Osteocyte (in vitro differentiated cells): Measurements from ENCODE around the gene HSPA4L. TPM values are rescaled to one million over a fixed set of nuclear protein-coding genes. Genes with fewer than 3 reads are reported as not detected.

ENCODE experiments used
- DNase-seq: peaks from one replicate; pipeline ENCODE4 v3.0.0; 2021; ENCODE audit warnings: mixed read lengths; ENCODE audit not compliant: unreplicated experiment; ENCODE audit errors: extremely low spot score
- H3K27ac Mint-ChIP-seq: one replicate; pipeline ENCODE4 v1.8.0; 2021; ENCODE audit warnings: mild to moderate bottlenecking, mixed read lengths; ENCODE audit not compliant: unreplicated experiment
- H3K27me3 Mint-ChIP-seq: one replicate; pipeline ENCODE4 v1.8.0; 2021; ENCODE audit warnings: mixed read lengths; ENCODE audit not compliant: unreplicated experiment
- H3K36me3 Mint-ChIP-seq: one replicate; pipeline ENCODE4 v1.8.0; 2021; ENCODE audit warnings: mixed read lengths; ENCODE audit not compliant: unreplicated experiment
- H3K4me1 Mint-ChIP-seq: one replicate; pipeline ENCODE4 v1.8.0; 2021; ENCODE audit warnings: mixed read lengths; ENCODE audit not compliant: unreplicated experiment
- H3K4me3 Mint-ChIP-seq: one replicate; pipeline ENCODE4 v1.8.0; 2021; ENCODE audit warnings: mild to moderate bottlenecking, moderate library complexity, mixed read lengths; ENCODE audit not compliant: unreplicated experiment
- H3K9me3 Mint-ChIP-seq: one replicate; pipeline ENCODE4 v1.8.0; 2021; ENCODE audit warnings: mixed read lengths; ENCODE audit not compliant: unreplicated experiment
- long read RNA-seq: library from polyadenylated mRNA; unstranded; transcript quantifications from one replicate; pipeline ENCODE4 v2.0.0, GENCODE V29; 2021
- total RNA-seq: library from RNA; stranded (reverse); gene quantifications from 2 replicates; pipeline ENCODE4 v1.2.1, GENCODE V29; 2021
- TF ChIP-seq, protein P1 (sequence below): fragments of 200-600 bp; sonication (generic); IDR thresholded peaks from 2 replicates; pipeline ENCODE4 v1.5.0; 2021; ENCODE audit warnings: antibody characterized with exemption, mild to moderate bottlenecking, moderate library complexity

Gene HSPA4L
- total RNA-seq, result 1.7 and 2.5 TPM in 2 replicates
- long read RNA-seq, full-length matches to known transcripts, result 4 of 20 reads
- long read RNA-seq, partial matches to known transcripts, result 15 of 20 reads
- long read RNA-seq, other reads (novel, unspliced or antisense), result 1 of 20 reads

DNA sequence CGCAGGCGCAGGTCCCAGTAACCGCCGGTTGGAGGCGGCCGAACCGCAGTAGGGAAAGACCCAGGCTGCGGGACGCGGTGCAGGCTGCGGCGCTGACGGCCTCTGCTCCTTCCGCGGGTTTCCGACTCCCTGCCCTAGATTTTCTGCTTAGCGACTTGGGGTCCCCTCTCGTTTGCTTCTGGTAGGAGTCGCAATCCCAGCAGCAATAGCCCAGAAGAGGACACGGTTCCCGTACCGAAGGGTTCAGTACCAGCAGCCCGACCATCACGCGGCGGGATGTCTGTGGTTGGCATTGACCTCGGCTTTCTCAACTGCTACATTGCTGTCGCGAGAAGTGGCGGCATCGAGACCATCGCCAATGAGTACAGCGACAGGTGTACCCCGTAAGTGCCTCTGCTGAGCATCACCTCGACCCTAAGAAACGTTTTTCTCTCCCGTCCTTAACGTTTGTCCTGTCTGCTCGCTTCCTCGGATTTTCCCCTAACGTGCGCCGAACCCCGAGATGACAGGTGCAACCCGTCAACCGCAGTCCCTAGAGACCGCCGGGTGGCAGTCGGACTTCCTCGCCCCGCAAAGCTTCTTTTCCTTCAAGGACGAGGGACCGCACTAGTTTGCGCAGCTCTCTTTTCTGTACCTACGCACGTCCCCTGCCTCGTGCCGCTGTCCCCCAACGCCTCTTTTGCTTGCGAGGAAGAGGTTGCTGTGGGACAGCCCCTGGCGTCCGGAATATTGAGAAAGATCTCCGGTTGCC, at the start of gene HSPA4L:
Gene HSPA4L, plus strand, starts transcription at position 48 of the 751 bp plus-strand sequence. Its CDS starts 229 bp downstream, at position 277.
- no peaks in the 10 kb centered on the region for H3K9me3 Mint-ChIP-seq
- TF ChIP-seq, protein P1, sequence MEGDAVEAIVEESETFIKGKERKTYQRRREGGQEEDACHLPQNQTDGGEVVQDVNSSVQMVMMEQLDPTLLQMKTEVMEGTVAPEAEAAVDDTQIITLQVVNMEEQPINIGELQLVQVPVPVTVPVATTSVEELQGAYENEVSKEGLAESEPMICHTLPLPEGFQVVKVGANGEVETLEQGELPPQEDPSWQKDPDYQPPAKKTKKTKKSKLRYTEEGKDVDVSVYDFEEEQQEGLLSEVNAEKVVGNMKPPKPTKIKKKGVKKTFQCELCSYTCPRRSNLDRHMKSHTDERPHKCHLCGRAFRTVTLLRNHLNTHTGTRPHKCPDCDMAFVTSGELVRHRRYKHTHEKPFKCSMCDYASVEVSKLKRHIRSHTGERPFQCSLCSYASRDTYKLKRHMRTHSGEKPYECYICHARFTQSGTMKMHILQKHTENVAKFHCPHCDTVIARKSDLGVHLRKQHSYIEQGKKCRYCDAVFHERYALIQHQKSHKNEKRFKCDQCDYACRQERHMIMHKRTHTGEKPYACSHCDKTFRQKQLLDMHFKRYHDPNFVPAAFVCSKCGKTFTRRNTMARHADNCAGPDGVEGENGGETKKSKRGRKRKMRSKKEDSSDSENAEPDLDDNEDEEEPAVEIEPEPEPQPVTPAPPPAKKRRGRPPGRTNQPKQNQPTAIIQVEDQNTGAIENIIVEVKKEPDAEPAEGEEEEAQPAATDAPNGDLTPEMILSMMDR, result peak; percentile 53
- peak within 1 kb of the TSS; percentile 95 for H3K4me3 Mint-ChIP-seq
- H3K27me3 Mint-ChIP-seq, result peaks cover 16% of the 10 kb centered on the region
- no peak for DNase-seq
- H3K4me1 Mint-ChIP-seq, result peaks cover 7% of the 10 kb centered on the region
- peak within 1 kb of the TSS; percentile 90 for H3K27ac Mint-ChIP-seq
- no peaks in the 10 kb centered on the region for H3K36me3 Mint-ChIP-seq

GRCh38 chr4:127732623-127733328, 49.3 kb upstream of the HSPA4L start:
- H3K27me3 Mint-ChIP-seq, result peaks cover 9% of the 10 kb centered on the region
- TF ChIP-seq, protein P1, result peak; percentile 68
- no peaks in the 10 kb centered on the region for H3K4me1 Mint-ChIP-seq
- H3K9me3 Mint-ChIP-seq, result no peaks in the 10 kb centered on the region
- no peak for DNase-seq
- no peak overlapping the region for H3K27ac Mint-ChIP-seq
- H3K36me3 Mint-ChIP-seq, result no peaks in the 10 kb centered on the region
- H3K4me3 Mint-ChIP-seq, result no peak overlapping the region

DNA sequence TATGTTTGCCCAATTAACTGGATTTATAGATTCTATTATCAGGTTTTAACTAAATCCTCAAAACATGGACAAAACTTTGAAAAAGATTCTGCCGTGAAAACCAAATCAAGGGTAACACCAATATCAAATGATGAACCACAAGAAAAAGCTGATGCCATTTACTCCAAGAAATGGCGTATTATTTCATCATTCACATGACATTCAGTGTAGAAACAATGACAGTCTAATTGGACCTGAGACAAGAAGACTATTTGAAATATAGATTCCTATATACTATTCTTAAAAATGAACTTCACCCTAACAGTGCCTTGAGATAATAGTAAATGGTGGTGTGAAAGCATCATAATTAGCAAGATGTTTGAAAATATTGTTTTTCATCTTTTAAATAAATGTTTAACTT, 47.1 kb upstream of the HSPA4L start:
- Mint-ChIP-seq H3K9me3 (no peaks in the 10 kb centered on the region), H3K36me3 (no peaks in the 10 kb centered on the region), H3K4me1 (no peaks in the 10 kb centered on the region), H3K4me3 (no peak overlapping the region), H3K27ac (no peak overlapping the region), H3K27me3 (peaks cover 21% of the 10 kb centered on the region)
- no peak for DNase-seq
- TF ChIP-seq, protein P1, result no peak

DNA sequence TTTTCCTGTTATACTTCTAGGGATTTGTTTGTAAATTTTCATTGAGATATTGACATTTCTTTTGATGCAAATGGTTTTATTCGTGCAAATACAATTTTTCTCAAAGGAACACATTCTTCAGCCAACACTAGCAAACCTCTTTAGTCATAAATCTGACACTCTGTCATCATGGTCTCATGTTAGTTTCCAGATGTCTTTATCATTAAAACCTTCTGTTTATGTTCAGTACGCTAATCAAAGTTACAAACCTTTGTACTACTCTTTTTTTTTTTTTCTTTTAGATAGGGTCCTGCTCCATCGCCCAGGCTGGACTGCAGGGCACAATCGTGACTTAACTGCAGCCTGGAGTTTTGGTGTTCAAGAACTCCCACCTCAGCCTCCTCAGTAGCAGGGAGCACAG, 44.8 kb upstream of the HSPA4L start:
- Mint-ChIP-seq H3K4me1 (no peaks in the 10 kb centered on the region), H3K4me3 (no peak overlapping the region), H3K9me3 (peaks cover 14% of the 10 kb centered on the region), H3K27ac (no peak overlapping the region), H3K27me3 (peaks cover 20% of the 10 kb centered on the region), H3K36me3 (no peaks in the 10 kb centered on the region)
- TF ChIP-seq, protein P1, result no peak
- no peak for DNase-seq

- no peaks in the 10 kb centered on the region for H3K4me1 Mint-ChIP-seq
- TF ChIP-seq, protein P1, result no peak
- no peak for DNase-seq
- H3K27me3 Mint-ChIP-seq, result peaks cover 31% of the 10 kb centered on the region
- peaks cover 18% of the 10 kb centered on the region for H3K9me3 Mint-ChIP-seq
- H3K27ac Mint-ChIP-seq, result no peak overlapping the region
- no peak overlapping the region for H3K4me3 Mint-ChIP-seq
- no peaks in the 10 kb centered on the region for H3K36me3 Mint-ChIP-seq
Observed at GRCh38 chr4:127741247-127741646, 40.9 kb upstream of the HSPA4L start.
